ENCODE results near the gene KHDC4. TPM values are rescaled to one million over a fixed set of nuclear protein-coding genes. Genes with fewer than 3 reads are reported as not detected.

KHDC4 gene
- 44.7 TPM for polyA plus RNA-seq (2012; ENCODE audit: insufficient read depth, insufficient read length, low read depth)

DNA sequence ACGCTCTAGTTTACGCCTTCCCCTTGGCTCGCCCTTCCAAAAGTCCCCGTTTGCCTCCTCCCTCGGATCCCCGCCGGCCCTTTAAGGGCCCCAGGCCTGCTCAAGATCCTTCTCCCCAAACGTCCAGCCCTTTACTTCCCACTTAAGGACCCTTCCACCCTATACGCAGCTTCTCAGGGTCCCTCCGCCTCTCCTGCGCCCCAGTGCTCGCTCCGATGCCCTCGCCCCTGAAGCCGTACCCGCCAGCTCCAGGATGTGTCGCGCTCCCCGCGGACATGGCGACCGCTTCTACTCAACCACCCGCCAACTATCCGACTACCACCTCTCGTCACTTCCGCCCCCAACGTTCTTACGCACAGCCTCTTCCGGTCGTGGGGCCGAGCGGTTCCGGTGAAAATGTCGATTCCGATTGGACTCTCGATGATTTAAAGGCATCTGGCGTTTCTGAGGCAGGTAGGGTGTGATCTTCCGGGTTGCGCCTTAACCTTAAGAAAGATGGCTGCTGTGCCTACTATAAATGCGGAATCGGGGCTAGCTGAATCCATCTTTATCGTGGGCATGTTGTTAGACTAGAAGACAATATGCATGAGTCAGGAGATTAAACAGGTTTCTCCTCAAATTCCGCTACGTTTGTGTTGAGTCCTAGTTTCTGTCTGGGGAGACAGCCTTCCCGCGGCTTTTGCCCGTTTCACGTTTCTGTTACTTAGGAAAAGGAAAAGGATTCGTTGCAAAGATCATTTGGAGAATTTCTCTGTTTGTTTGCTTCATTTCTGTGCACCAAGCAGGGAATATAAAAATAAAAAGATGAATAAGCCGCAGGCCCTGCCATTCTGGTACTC is at the start of gene KHDC4:
KHDC4 (minus strand) TSS at position 317 of the 839 bp plus-strand sequence; CDS start at position 277, 40 bp downstream.
- Histone ChIP-seq H3K4me1 (no peaks in the 10 kb centered on the region; the same call in 1 of the 2 replicates), H3K36me3 (peaks cover 45% of the 10 kb centered on the region), H3K4me3 (ENCODE audit: low read depth, low read length) (peak within 1 kb of the TSS; percentile 100), H3K9me3 (no peaks in the 10 kb centered on the region), H3K27me3 (no peaks in the 10 kb centered on the region)
- TF ChIP-seq, protein P1, sequence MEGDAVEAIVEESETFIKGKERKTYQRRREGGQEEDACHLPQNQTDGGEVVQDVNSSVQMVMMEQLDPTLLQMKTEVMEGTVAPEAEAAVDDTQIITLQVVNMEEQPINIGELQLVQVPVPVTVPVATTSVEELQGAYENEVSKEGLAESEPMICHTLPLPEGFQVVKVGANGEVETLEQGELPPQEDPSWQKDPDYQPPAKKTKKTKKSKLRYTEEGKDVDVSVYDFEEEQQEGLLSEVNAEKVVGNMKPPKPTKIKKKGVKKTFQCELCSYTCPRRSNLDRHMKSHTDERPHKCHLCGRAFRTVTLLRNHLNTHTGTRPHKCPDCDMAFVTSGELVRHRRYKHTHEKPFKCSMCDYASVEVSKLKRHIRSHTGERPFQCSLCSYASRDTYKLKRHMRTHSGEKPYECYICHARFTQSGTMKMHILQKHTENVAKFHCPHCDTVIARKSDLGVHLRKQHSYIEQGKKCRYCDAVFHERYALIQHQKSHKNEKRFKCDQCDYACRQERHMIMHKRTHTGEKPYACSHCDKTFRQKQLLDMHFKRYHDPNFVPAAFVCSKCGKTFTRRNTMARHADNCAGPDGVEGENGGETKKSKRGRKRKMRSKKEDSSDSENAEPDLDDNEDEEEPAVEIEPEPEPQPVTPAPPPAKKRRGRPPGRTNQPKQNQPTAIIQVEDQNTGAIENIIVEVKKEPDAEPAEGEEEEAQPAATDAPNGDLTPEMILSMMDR (IDR thresholded peaks at IDR 0.05; ENCODE audit: low read depth, low read length) = peak; percentile 13; the same call in 1 of the 2 replicates
- peak; percentile 96 for DNase-seq

DNA sequence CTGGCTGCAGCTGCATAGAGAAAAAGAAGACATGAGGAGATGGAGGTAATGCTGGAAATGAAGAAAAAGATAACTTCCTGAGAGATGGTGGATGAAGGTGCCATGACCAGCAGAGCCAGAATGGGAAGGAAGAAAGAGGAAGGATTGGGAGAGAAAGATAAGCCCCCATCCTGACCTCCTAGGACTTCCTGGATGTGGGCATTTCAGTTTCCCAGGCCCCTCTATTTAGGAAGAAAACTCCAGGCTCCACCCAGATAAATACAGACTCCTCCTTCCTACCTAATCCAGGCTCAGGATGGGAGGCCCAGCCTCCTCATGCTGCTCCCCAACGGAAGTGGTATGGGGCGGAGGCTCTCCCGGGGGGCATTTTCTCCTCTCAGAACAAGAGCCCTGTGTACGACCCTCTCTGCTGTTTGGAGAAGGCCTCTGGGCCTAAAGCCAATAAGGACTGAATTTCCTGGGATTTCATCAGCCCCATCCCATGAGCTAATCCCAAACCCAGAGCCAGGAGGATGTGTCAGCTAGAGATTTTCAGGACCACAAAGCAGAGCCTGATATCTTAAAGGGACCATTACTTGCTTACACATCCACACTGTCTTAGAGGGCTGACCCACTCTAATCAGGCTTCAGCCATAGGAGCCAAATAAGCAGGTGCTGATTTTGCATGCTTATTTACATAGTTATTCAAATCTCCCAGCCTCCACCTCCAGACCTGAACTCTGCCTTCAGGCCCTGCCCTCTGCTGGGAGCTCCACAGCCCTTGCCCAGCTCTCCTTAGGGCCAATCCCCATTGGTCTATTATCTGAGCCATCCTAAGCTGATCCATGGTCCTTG is 49.2 kb upstream of the KHDC4 start:
- H3K9me3 ChIP-seq = no peaks in the 10 kb centered on the region
- no peak for DNase-seq
- H3K36me3 ChIP-seq = no peaks in the 10 kb centered on the region
- TF ChIP-seq, protein P1 (IDR thresholded peaks at IDR 0.05; ENCODE audit: low read depth, low read length) = no peak
- H3K4me1 ChIP-seq = no peaks in the 10 kb centered on the region
- H3K27me3 ChIP-seq = no peaks in the 10 kb centered on the region
- peak overlapping the region; percentile 19 for H3K4me3 ChIP-seq (ENCODE audit: low read depth, low read length)

DNA sequence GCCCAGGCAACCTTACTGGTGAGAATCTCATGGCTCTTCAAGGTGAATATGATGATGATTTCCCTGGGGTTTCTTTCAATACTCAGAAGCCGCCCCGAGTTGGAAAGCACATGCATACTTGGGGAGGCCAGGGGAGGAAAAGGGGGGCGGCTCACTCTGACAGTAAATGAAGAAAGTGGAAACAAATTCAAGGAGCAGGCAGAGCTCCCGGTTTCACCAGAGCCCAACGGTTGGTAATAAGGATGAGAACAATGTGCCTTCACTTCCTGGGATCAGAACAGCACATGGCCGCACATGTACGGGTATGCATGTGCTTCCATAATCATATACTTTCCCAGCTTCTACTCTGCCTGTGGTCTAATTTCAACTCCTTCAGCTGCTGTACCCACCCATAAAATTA is 47.9 kb upstream of the KHDC4 start:
- peak overlapping the region; percentile 19 for H3K4me3 ChIP-seq (ENCODE audit: low read depth, low read length)
- H3K27me3 ChIP-seq = no peaks in the 10 kb centered on the region
- TF ChIP-seq, protein P1 (IDR thresholded peaks at IDR 0.05; ENCODE audit: low read depth, low read length) = no peak
- no peaks in the 10 kb centered on the region for H3K4me1 ChIP-seq
- H3K9me3 ChIP-seq = no peaks in the 10 kb centered on the region
- no peak for DNase-seq
- no peaks in the 10 kb centered on the region for H3K36me3 ChIP-seq

DNA sequence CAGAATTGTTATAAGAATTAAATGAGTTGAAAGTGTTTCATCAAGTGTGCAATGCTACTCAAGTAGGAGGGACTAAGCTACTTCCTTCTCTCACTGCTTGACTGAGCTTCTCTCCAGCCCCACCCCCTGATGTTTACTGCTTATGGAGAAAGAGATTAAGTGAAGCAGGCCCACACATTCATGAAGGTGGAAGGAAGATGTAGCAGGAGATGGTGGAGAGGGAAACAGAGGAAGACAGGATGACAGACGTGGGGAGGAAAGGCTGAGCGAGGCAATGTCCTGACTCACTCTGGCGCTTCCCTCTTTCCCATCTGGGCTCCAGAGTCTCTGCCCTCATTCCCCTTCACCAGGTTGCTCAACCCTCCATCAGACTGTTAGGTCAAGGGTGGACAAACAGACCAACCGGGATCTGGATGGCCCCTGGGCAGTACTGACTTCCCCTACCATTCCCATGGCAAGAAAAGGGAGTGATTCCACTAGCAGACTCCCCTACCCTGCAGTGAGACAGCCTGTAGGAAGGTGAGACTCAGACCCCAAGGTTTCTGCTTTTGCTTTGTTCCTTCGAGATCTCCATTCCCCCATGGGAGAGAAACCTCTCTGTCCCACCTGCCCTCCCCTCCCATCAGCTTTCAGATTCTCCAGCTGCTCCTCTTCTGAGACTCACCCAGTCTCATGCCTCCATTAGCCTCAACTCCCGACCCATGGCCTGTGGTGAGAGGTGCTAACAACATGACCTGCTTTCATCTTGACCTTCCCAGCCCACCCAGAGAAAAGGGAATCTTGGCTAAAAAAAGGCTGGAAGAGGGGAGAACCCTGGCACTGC is 47.3 kb upstream of the KHDC4 start:
- Histone ChIP-seq H3K36me3 (no peaks in the 10 kb centered on the region), H3K4me3 (ENCODE audit: low read depth, low read length) (peak overlapping the region; percentile 3; the same call in 1 of the 2 replicates), H3K9me3 (no peaks in the 10 kb centered on the region), H3K4me1 (no peaks in the 10 kb centered on the region; the same call in 1 of the 2 replicates), H3K27me3 (no peaks in the 10 kb centered on the region)
- TF ChIP-seq, protein P1 (IDR thresholded peaks at IDR 0.05; ENCODE audit: low read depth, low read length) = no peak
- no peak for DNase-seq

DNA sequence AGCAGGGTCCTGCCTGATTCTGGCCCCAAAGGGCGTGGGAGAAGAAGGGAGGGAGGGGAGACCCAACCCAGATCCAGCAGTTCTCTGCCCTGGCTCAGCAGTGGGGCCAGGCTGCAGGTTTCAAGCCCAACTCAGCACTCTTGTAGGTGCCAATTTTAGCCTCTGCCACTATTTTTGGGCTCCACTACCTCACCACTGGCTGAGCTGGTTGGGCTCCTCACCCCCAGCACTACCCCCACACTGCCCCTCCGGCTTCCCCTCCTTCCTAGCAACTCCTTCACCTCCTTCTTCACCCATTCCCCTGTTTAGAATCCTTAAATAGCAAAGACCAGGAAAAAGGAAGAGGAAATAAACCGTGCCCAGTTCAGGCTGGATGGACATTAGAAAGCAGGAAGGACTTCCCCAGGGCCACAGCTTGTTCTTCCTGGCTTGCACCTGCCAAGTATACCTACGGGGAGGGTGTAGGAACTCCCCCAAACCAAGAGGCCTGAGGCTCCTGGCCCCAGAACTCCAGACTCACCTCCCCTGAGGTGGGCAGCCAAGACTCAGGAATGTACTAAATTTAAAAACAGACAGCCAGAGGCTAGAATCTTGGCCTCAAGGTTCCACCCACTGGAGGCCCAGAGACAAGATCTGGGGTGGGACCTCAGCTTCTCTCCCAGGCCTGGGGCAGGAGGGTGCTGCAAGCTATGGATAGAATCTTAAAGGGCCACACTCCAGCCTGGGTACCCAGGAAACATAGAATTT is 45.6 kb upstream of the KHDC4 start:
- no peak overlapping the region for H3K4me3 ChIP-seq (ENCODE audit: low read depth, low read length)
- no peaks in the 10 kb centered on the region for H3K9me3 ChIP-seq
- H3K36me3 ChIP-seq = no peaks in the 10 kb centered on the region
- H3K4me1 ChIP-seq = peaks cover 3% of the 10 kb centered on the region
- H3K27me3 ChIP-seq = no peaks in the 10 kb centered on the region
- TF ChIP-seq, protein P1 (IDR thresholded peaks at IDR 0.05; ENCODE audit: low read depth, low read length) = no peak
- no peak for DNase-seq

Measured in BE2C (cell line).